Neural cell (in vitro differentiated cells): Measurements from ENCODE around the gene PSMG1. TPM values are rescaled to one million over a fixed set of nuclear protein-coding genes. Genes with fewer than 3 reads are reported as not detected.

ENCODE experiments used
- H2AFZ ChIP-seq: fragments of 200-600, 300-800 bp; sonication (generic), shearing (Covaris generic); 2 replicates; pipeline ENCODE4 v1.6.0; 2014; ENCODE audit warnings: low read depth, mild to moderate bottlenecking, antibody characterized with exemption, low read length, moderate library complexity
- H3F3A ChIP-seq: fragments of 200-600 bp; shearing (Covaris generic); 2 replicates; pipeline ENCODE4 v1.6.1; 2016; ENCODE audit warnings: mild to moderate bottlenecking, moderate library complexity, mixed read lengths, antibody characterized with exemption, low read length; ENCODE audit not compliant: insufficient read depth, poor library complexity, severe bottlenecking
- H3K27ac ChIP-seq: fragments of 200-600, 300-800 bp; sonication (generic), shearing (Covaris generic); 2 replicates; pipeline ENCODE4 v1.5.1; 2014; ENCODE audit warnings: mild to moderate bottlenecking, low read length, moderate library complexity
- H3K27me3 ChIP-seq: fragments of 300-800, 200-600 bp; sonication (generic), shearing (Covaris generic); 2 replicates; pipeline ENCODE4 v1.6.0; 2014; ENCODE audit warnings: mild to moderate bottlenecking, low read depth, low read length, moderate library complexity; ENCODE audit not compliant: insufficient read depth
- H3K36me3 ChIP-seq: fragments of 300-800, 200-600 bp; sonication (generic), shearing (Covaris generic); 2 replicates; pipeline ENCODE4 v1.5.1; 2014; ENCODE audit warnings: mild to moderate bottlenecking, antibody characterized with exemption, low read length, moderate library complexity; ENCODE audit not compliant: insufficient read depth
- H3K4me2 ChIP-seq: fragments of 300-800, 200-600 bp; sonication (generic), shearing (Covaris generic); 2 replicates; pipeline ENCODE4 v1.6.0; 2014; ENCODE audit warnings: mild to moderate bottlenecking, low read length
- H3K4me3 ChIP-seq: fragments of 300-800, 200-600 bp; sonication (generic), shearing (Covaris generic); 2 replicates; pipeline ENCODE4 v1.5.1; 2014; ENCODE audit warnings: mild to moderate bottlenecking, low read length, moderate library complexity
- H3K79me2 ChIP-seq: fragments of 200-600 bp; shearing (Covaris generic); replicated peaks from 2 replicates; pipeline ENCODE4 v1.6.0; 2014; ENCODE audit warnings: mild to moderate bottlenecking, low read length, moderate library complexity; ENCODE audit not compliant: insufficient read depth
- H3K9ac ChIP-seq: fragments of 300-800, 200-600 bp; sonication (generic), shearing (Covaris generic); 2 replicates; pipeline ENCODE4 v1.6.1; 2016; ENCODE audit warnings: mild to moderate bottlenecking, low read length, mixed read lengths
- H3K9me2 ChIP-seq: fragments of 200-600 bp; shearing (Covaris generic); 2 replicates; pipeline ENCODE4 v1.6.1; 2016; ENCODE audit warnings: mild to moderate bottlenecking, low read length, mixed read lengths; ENCODE audit not compliant: insufficient read depth
- H3K9me3 ChIP-seq: fragments of 200-600, 300-800 bp; sonication (generic), shearing (Covaris generic); 2 replicates; pipeline ENCODE4 v1.6.1; 2016; ENCODE audit warnings: mild to moderate bottlenecking, mixed run types, low read length, moderate library complexity, mixed read lengths
- H4K20me1 ChIP-seq: fragments of 200-600 bp; shearing (Covaris generic); 2 replicates; pipeline ENCODE4 v1.6.1; 2016; ENCODE audit warnings: mild to moderate bottlenecking, mixed run types; ENCODE audit not compliant: insufficient read depth
- EP300 ChIP-seq: fragments of 450-650 bp; conservative IDR thresholded peaks from 2 replicates; pipeline ENCODE4 v1.6.1; 2014; ENCODE audit warnings: antibody characterized with exemption, mild to moderate bottlenecking, moderate library complexity; ENCODE audit not compliant: poor library complexity, severe bottlenecking
- EZH2 ChIP-seq: fragments of 200-600, 300-800 bp; shearing (Covaris generic), sonication (generic); IDR thresholded peaks from 2 replicates; pipeline ENCODE4 v1.6.1; 2014; ENCODE audit warnings: antibody characterized with exemption, low read length, borderline replicate concordance, mild to moderate bottlenecking; ENCODE audit not compliant: insufficient read depth, poor library complexity, severe bottlenecking
- MXI1 ChIP-seq: fragments of 450-650 bp; conservative IDR thresholded peaks from 2 replicates; pipeline ENCODE4 v1.6.1; 2014; ENCODE audit warnings: antibody characterized with exemption, mild to moderate bottlenecking; ENCODE audit not compliant: poor library complexity, severe bottlenecking
- POLR2AphosphoS5 ChIP-seq: IDR thresholded peaks from 2 replicates; pipeline ENCODE4 v1.6.1; 2012
- RAD21 ChIP-seq: fragments of 450-650 bp; conservative IDR thresholded peaks from 2 replicates; pipeline ENCODE4 v1.6.1; 2014; ENCODE audit warnings: antibody characterized with exemption, mild to moderate bottlenecking, moderate library complexity
- SMC3 ChIP-seq: fragments of 450-650 bp; conservative IDR thresholded peaks from 2 replicates; pipeline ENCODE4 v1.6.1; 2014; ENCODE audit warnings: antibody characterized with exemption, mild to moderate bottlenecking, moderate library complexity; ENCODE audit not compliant: poor library complexity
- TAF1 ChIP-seq: IDR thresholded peaks from 2 replicates; pipeline ENCODE4 v1.6.1; 2012; ENCODE audit warnings: low read depth
- polyA plus RNA-seq: library from polyadenylated mRNA; depleted of rRNA; stranded (reverse); fragments of >200 nt; gene quantifications from 2 replicates; pipeline ENCODE4 v1.2.3, GENCODE V29; 2014
- TF ChIP-seq, protein P1 (sequence below): IDR thresholded peaks from 2 replicates; pipeline ENCODE4 v1.6.1; 2012; ENCODE audit warnings: borderline replicate concordance
- TF ChIP-seq, protein P2 (sequence below): fragments of 450-650 bp; IDR thresholded peaks from 2 replicates; pipeline ENCODE4 v1.5.1; 2014; ENCODE audit warnings: antibody characterized with exemption, mild to moderate bottlenecking, moderate library complexity; ENCODE audit not compliant: poor library complexity, severe bottlenecking

PSMG1 gene
- polyA plus RNA-seq, 1 donor from 2014 or later: 45.2 TPM

- Histone ChIP-seq H3K4me3 (no peak overlapping the region), H3K9me3 (no peaks in the 10 kb centered on the region), H3K4me2 (no peak overlapping the region), H4K20me1 (no peaks in the 10 kb centered on the region), H3K36me3 (no peaks in the 10 kb centered on the region), H3K27me3 (no peaks in the 10 kb centered on the region), H3K9ac (no peak overlapping the region), H3K9me2 (no peaks in the 10 kb centered on the region), H2AFZ (no peak overlapping the region), H3F3A (no peaks in the 10 kb centered on the region), H3K79me2 (no peaks in the 10 kb centered on the region), H3K27ac (no peak overlapping the region)
- TF ChIP-seq, protein P1, sequence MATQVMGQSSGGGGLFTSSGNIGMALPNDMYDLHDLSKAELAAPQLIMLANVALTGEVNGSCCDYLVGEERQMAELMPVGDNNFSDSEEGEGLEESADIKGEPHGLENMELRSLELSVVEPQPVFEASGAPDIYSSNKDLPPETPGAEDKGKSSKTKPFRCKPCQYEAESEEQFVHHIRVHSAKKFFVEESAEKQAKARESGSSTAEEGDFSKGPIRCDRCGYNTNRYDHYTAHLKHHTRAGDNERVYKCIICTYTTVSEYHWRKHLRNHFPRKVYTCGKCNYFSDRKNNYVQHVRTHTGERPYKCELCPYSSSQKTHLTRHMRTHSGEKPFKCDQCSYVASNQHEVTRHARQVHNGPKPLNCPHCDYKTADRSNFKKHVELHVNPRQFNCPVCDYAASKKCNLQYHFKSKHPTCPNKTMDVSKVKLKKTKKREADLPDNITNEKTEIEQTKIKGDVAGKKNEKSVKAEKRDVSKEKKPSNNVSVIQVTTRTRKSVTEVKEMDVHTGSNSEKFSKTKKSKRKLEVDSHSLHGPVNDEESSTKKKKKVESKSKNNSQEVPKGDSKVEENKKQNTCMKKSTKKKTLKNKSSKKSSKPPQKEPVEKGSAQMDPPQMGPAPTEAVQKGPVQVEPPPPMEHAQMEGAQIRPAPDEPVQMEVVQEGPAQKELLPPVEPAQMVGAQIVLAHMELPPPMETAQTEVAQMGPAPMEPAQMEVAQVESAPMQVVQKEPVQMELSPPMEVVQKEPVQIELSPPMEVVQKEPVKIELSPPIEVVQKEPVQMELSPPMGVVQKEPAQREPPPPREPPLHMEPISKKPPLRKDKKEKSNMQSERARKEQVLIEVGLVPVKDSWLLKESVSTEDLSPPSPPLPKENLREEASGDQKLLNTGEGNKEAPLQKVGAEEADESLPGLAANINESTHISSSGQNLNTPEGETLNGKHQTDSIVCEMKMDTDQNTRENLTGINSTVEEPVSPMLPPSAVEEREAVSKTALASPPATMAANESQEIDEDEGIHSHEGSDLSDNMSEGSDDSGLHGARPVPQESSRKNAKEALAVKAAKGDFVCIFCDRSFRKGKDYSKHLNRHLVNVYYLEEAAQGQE: no peak
- TF ChIP-seq MXI1 (no peak), SMC3 (no peak), TAF1 (no peak), EZH2 (no peak), EP300 (no peak), POLR2AphosphoS5 (no peak), RAD21 (no peak)
- TF ChIP-seq, protein P2, sequence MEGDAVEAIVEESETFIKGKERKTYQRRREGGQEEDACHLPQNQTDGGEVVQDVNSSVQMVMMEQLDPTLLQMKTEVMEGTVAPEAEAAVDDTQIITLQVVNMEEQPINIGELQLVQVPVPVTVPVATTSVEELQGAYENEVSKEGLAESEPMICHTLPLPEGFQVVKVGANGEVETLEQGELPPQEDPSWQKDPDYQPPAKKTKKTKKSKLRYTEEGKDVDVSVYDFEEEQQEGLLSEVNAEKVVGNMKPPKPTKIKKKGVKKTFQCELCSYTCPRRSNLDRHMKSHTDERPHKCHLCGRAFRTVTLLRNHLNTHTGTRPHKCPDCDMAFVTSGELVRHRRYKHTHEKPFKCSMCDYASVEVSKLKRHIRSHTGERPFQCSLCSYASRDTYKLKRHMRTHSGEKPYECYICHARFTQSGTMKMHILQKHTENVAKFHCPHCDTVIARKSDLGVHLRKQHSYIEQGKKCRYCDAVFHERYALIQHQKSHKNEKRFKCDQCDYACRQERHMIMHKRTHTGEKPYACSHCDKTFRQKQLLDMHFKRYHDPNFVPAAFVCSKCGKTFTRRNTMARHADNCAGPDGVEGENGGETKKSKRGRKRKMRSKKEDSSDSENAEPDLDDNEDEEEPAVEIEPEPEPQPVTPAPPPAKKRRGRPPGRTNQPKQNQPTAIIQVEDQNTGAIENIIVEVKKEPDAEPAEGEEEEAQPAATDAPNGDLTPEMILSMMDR: no peak
Measured at GRCh38 chr21:39149882-39150281, 33.4 kb downstream of the PSMG1 start.

GRCh38 chr21:39148975-39149374 lies 34.3 kb downstream of the PSMG1 start:
- Histone ChIP-seq H4K20me1 (no peaks in the 10 kb centered on the region), H3K4me2 (no peak overlapping the region), H3F3A (no peaks in the 10 kb centered on the region), H3K9me3 (no peaks in the 10 kb centered on the region), H3K27me3 (no peaks in the 10 kb centered on the region), H2AFZ (no peak overlapping the region), H3K36me3 (no peaks in the 10 kb centered on the region), H3K9me2 (no peaks in the 10 kb centered on the region), H3K9ac (no peak overlapping the region), H3K79me2 (no peaks in the 10 kb centered on the region), H3K27ac (no peak overlapping the region), H3K4me3 (no peak overlapping the region)
- no peak for TF ChIP-seq POLR2AphosphoS5
- TF ChIP-seq RAD21: no peak
- TF ChIP-seq TAF1: no peak
- TF ChIP-seq EZH2: no peak
- TF ChIP-seq, protein P2: no peak
- TF ChIP-seq EP300: no peak
- TF ChIP-seq, protein P1: no peak
- TF ChIP-seq SMC3: no peak
- TF ChIP-seq MXI1: no peak
